A673 (cell line): ENCODE results near the gene IQCM. TPM values are rescaled to one million over a fixed set of nuclear protein-coding genes. Genes with fewer than 3 reads are reported as not detected.

Experiments
- BruUV-seq: library from RNA; stranded (reverse); fragments of 400-500 nt; replicated peaks from 2 replicates; lab custom pipeline; 2021; lab: Mats Ljungman, UMichigan
- CTCF ChIA-PET: fragments of 300-600 bp; sonication (Branson Sonifier 250); formaldehyde crosslinking; loops from one replicate; lab custom pipeline; 2022; ENCODE audit warnings: antibody characterized with exemption; lab: Charles Lee
- POLR2A ChIA-PET: fragments of 300-600 bp; sonication (Branson Sonifier 250); formaldehyde crosslinking; loops from one replicate; lab custom pipeline; 2022; ENCODE audit warnings: antibody characterized with exemption; ENCODE audit not compliant: low non-redundant PET; lab: Charles Lee
- DNase-seq: peaks from one replicate; pipeline ENCODE4 v3.0.0-alpha.2; 2015; ENCODE audit warnings: low spot score
- H3K27ac ChIP-seq: fragments of 200-600 bp; sonication (generic); 2 replicates; pipeline ENCODE4 v1.5.1; 2016; ENCODE audit warnings: mixed run types, low read depth, mild to moderate bottlenecking, mixed read lengths, antibody characterized with exemption, low read length; ENCODE audit not compliant: poor library complexity, severe bottlenecking
- H3K27me3 ChIP-seq: fragments of 200-600 bp; sonication (generic); replicated peaks from 2 replicates; pipeline ENCODE4 v1.6.1; 2017; ENCODE audit warnings: mixed run types, low read depth, mild to moderate bottlenecking, mixed read lengths, antibody characterized with exemption, low read length; ENCODE audit not compliant: insufficient read depth, poor library complexity
- H3K36me3 ChIP-seq: fragments of 200-600 bp; sonication (generic); 2 replicates; pipeline ENCODE4 v1.6.1; 2016; ENCODE audit warnings: mixed run types, mild to moderate bottlenecking, mixed read lengths, antibody characterized with exemption, low read length; ENCODE audit not compliant: insufficient read depth, poor library complexity, severe bottlenecking
- H3K4me1 ChIP-seq: fragments of 200-600 bp; sonication (generic); 2 replicates; pipeline ENCODE4 v1.6.1; 2017; ENCODE audit warnings: mixed run types, mild to moderate bottlenecking, mixed read lengths, antibody characterized with exemption, low read length; ENCODE audit not compliant: insufficient read depth, poor library complexity, severe bottlenecking
- H3K4me3 ChIP-seq: fragments of 200-600 bp; sonication (generic); 2 replicates; pipeline ENCODE4 v1.5.1; 2016; ENCODE audit warnings: low read depth, mixed run types, mild to moderate bottlenecking, mixed read lengths, low read length; ENCODE audit not compliant: poor library complexity, severe bottlenecking
- H3K9me3 ChIP-seq: fragments of 200-600 bp; sonication (generic); 2 replicates; pipeline ENCODE4 v1.6.1; 2016; ENCODE audit warnings: mixed run types, low read depth, mild to moderate bottlenecking, mixed read lengths, antibody characterized with exemption, low read length; ENCODE audit not compliant: poor library complexity, severe bottlenecking
- CTCF ChIP-seq: fragments of 300-800, 200-600 bp; sonication (generic); conservative IDR thresholded peaks from 2 replicates; pipeline ENCODE4 v1.5.1; 2017; ENCODE audit warnings: low read depth, mild to moderate bottlenecking, antibody characterized with exemption, low read length, moderate library complexity, mixed read lengths
- EZH2 ChIP-seq: fragments of 200-600 bp; sonication (generic); IDR thresholded peaks from 2 replicates; pipeline ENCODE4 v1.6.1; 2017; ENCODE audit warnings: borderline replicate concordance, low read depth, mild to moderate bottlenecking, mixed read lengths, antibody characterized with exemption, low read length; ENCODE audit not compliant: poor library complexity, severe bottlenecking
- intact Hi-C: fragments of 100-400 bp; cut with micrococcal nuclease; formaldehyde crosslinking; loops from one replicate; pipeline ENCODE4 v1.10.0; 2022; ENCODE audit not compliant: unreplicated experiment
- total RNA-seq: library from RNA; stranded (reverse); gene quantifications from 2 replicates; pipeline ENCODE4 v1.2.3, GENCODE V29; 2021

The IQCM gene
- total RNA-seq, 1 experiment from 2014 or later: not detected

DNA sequence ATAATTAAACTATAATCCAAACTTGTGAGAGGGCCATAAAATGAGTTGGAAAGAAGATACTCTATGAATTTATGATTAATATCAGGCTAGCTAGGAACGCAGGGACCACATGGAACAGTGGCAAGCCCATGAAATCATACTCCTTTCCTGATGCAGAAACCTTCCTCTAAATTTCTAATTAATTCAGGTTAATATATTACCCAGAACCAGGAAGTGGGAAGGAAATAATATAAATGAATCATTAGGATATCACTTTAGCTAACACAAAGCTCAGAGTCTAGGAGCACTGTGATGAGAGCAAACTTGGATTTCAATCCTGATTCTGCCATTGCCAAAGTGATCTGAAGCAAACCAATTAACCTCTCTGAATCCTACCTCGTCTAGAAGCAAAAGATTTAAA, 68.0 kb downstream of the IQCM start:
- CTCF ChIA-PET: no interaction called here
- intact Hi-C loops: loop anchor here (10.0 kb wide), 1 partner anchor 373 kb away; no protein-coding TSS in a partner anchor
- POLR2A ChIA-PET: no interaction called here
- no peak for TF ChIP-seq CTCF
- Histone ChIP-seq H3K9me3 (no peaks in the 10 kb centered on the region), H3K4me3 (no peak overlapping the region), H3K36me3 (no peaks in the 10 kb centered on the region), H3K27me3 (no peaks in the 10 kb centered on the region), H3K27ac (no peak overlapping the region), H3K4me1 (peaks cover 23% of the 10 kb centered on the region)
- no peak for DNase-seq
- BruUV-seq: no TSS peak

DNA sequence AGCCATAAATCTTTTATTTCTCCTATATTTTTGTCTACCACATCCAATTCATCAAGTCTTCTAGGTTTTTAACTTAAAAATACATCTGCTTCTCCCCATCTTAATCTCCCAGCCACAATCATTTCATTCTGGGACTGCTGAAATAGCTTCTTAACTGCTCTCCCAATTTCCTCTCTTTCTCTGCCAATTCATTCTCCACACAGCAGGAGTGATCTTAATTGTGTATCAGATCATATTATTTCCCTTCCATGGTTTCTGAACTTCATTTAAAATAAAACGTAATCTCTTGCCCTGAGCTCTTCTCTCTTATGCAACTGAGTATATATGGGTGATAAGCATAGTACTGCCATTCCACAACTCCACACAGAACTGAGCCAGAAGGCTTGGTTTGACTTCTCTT, 69.4 kb downstream of the IQCM start:
- intact Hi-C loops: loop anchor here (10.0 kb wide), 1 partner anchor 371 kb away; no protein-coding TSS in a partner anchor

GRCh38 chr4:149741186-149741831, 74.3 kb downstream of the IQCM start:
- intact Hi-C loops: loop anchor here (10.0 kb wide), 1 partner anchor 367 kb away; no protein-coding TSS in a partner anchor
- peaks cover 7% of the 10 kb centered on the region for H3K4me1 ChIP-seq
- H3K4me3 ChIP-seq: no peak overlapping the region
- TF ChIP-seq CTCF (no peak), EZH2 (no peak)
- ChIA-PET POLR2A (no interaction called here), CTCF (no interaction called here)
- H3K27me3 ChIP-seq: no peaks in the 10 kb centered on the region
- DNase-seq: no peak
- H3K9me3 ChIP-seq: no peaks in the 10 kb centered on the region
- no peak overlapping the region for H3K27ac ChIP-seq
- no peaks in the 10 kb centered on the region for H3K36me3 ChIP-seq
- no TSS peak for BruUV-seq

More for the DNA sequence above, 69.4 kb downstream of the IQCM start:
- CTCF ChIA-PET: no interaction called here
- no peak for TF ChIP-seq CTCF
- BruUV-seq: no TSS peak
- peak; percentile 79 for DNase-seq
- POLR2A ChIA-PET: no interaction called here
- Histone ChIP-seq H3K9me3 (no peaks in the 10 kb centered on the region), H3K27ac (no peak overlapping the region), H3K27me3 (no peaks in the 10 kb centered on the region), H3K4me1 (peaks cover 23% of the 10 kb centered on the region), H3K4me3 (no peak overlapping the region), H3K36me3 (no peaks in the 10 kb centered on the region)
